Measurements from ENCODE around the gene NCKAP5.

NCKAP5 gene

DNA sequence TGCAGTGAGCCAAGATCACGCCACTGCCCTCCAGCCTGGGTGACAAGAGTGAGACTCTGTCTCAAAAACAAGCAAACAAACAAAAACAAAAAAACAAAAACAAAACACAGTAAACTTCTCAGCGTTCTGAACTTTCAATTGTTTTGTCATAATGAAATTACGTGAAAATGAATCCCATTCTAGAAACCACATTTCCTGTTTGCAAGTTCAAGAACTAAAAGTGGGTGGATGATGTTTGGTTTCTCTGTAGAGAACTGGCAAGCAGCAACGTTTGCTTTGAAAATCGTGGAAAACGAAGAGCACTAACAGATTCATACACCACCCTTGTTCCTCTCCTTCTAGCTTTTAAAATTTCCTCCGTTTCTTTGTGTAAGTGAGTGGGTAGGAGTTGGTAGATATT is 672.2 kb downstream of the NCKAP5 start:
- no peaks in the 10 kb centered on the region for H4K20me1 ChIP-seq (ENCODE audit: insufficient read depth, low read length)
- no peak overlapping the region for H2AFZ ChIP-seq (ENCODE audit: low read length)
- no peaks in the 10 kb centered on the region for H3K4me1 ChIP-seq (ENCODE audit: insufficient read depth, low read length, severe bottlenecking)
- no peak overlapping the region for H3K9ac ChIP-seq (ENCODE audit: low read length)
- no peak overlapping the region for H3K4me2 ChIP-seq (ENCODE audit: low read length)
- no peak for TF ChIP-seq EZH2 (IDR thresholded peaks at IDR 0.05; ENCODE audit: borderline replicate concordance, low read length)
- TF ChIP-seq, protein P1, sequence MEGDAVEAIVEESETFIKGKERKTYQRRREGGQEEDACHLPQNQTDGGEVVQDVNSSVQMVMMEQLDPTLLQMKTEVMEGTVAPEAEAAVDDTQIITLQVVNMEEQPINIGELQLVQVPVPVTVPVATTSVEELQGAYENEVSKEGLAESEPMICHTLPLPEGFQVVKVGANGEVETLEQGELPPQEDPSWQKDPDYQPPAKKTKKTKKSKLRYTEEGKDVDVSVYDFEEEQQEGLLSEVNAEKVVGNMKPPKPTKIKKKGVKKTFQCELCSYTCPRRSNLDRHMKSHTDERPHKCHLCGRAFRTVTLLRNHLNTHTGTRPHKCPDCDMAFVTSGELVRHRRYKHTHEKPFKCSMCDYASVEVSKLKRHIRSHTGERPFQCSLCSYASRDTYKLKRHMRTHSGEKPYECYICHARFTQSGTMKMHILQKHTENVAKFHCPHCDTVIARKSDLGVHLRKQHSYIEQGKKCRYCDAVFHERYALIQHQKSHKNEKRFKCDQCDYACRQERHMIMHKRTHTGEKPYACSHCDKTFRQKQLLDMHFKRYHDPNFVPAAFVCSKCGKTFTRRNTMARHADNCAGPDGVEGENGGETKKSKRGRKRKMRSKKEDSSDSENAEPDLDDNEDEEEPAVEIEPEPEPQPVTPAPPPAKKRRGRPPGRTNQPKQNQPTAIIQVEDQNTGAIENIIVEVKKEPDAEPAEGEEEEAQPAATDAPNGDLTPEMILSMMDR (IDR thresholded peaks at IDR 0.05; ENCODE audit: low read length) = no peak
- no peaks in the 10 kb centered on the region for H3K36me3 ChIP-seq (ENCODE audit: insufficient read depth, low read length)
- no peaks in the 10 kb centered on the region for H3K9me3 ChIP-seq (ENCODE audit: low read length)
- no peaks in the 10 kb centered on the region for H3F3A ChIP-seq (ENCODE audit: insufficient read depth, low read length)
- no peak overlapping the region for H3K27ac ChIP-seq (ENCODE audit: low read depth, low read length, poor library complexity, severe bottlenecking)
- no peaks in the 10 kb centered on the region for H3K79me2 ChIP-seq (ENCODE audit: insufficient read depth, low read length)
- no peak overlapping the region for H3K4me3 ChIP-seq (ENCODE audit: low read depth, low read length, poor library complexity, severe bottlenecking)
- H3K27me3 ChIP-seq (ENCODE audit: insufficient read depth, low read length) = 0 out of 2 replicates have a peak, but pooled peaks cover 3% of the 10 kb centered on the region
- H3K9me2 ChIP-seq (ENCODE audit: low read depth, low read length) = no peaks in the 10 kb centered on the region

DNA sequence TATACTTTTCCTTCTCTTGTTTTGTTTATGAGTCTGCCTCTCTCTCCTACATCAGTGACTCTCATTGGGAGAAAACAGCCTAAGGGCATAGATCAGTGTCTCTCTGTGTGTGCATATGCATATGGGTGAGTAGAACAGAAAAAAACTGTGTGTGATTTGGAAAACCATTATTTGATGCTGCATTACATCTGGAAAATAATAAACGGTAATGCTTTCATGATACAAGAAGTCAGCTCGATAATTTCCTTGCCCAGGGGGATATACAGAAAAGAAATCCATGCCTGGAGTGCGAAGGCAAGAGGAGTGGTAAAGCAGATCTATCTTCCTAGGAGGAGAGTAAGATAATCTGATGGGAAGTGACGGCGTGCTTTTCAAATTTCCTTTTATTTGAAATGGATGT is 676.8 kb downstream of the NCKAP5 start:
- H4K20me1 ChIP-seq (ENCODE audit: insufficient read depth, low read length) = no peaks in the 10 kb centered on the region
- no peak overlapping the region for H3K4me2 ChIP-seq (ENCODE audit: low read length)
- TF ChIP-seq EZH2 (IDR thresholded peaks at IDR 0.05; ENCODE audit: borderline replicate concordance, low read length) = no peak
- TF ChIP-seq, protein P1 (IDR thresholded peaks at IDR 0.05; ENCODE audit: low read length) = no peak
- H3F3A ChIP-seq (ENCODE audit: insufficient read depth, low read length) = no peaks in the 10 kb centered on the region
- H3K27ac ChIP-seq (ENCODE audit: low read depth, low read length, poor library complexity, severe bottlenecking) = no peak overlapping the region
- no peaks in the 10 kb centered on the region; the same call in 1 of the 2 replicates for H3K9me3 ChIP-seq (ENCODE audit: low read length)
- no peaks in the 10 kb centered on the region for H3K9me2 ChIP-seq (ENCODE audit: low read depth, low read length)
- no peak overlapping the region for H3K9ac ChIP-seq (ENCODE audit: low read length)
- H3K4me1 ChIP-seq (ENCODE audit: insufficient read depth, low read length, severe bottlenecking) = no peaks in the 10 kb centered on the region
- H3K4me3 ChIP-seq (ENCODE audit: low read depth, low read length, poor library complexity, severe bottlenecking) = no peak overlapping the region
- no peak overlapping the region for H2AFZ ChIP-seq (ENCODE audit: low read length)
- no peaks in the 10 kb centered on the region for H3K79me2 ChIP-seq (ENCODE audit: insufficient read depth, low read length)
- H3K36me3 ChIP-seq (ENCODE audit: insufficient read depth, low read length) = no peaks in the 10 kb centered on the region
- 0 out of 2 replicates have a peak, but pooled peaks cover 3% of the 10 kb centered on the region for H3K27me3 ChIP-seq (ENCODE audit: insufficient read depth, low read length)

DNA sequence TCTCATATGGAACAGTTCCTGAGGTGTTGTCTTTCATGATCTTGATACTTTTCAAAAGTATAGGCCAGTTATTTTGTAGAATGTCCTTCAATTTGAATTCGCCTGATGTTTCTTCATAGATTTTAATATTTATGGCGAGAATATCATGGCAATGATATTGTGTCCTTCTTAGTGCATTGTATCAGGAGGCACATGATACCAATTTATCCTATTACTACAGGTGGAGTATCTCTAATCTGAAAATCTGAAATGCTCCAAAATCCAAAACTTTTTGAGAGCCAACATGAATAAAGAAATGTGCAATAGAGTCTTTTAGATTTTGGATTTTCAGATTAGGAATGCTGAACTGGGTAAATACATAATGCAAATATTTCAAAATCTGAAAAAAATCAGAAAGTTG is 681.7 kb downstream of the NCKAP5 start:
- Histone ChIP-seq H2AFZ (ENCODE audit: low read length) (no peak overlapping the region), H3K4me1 (ENCODE audit: insufficient read depth, low read length, severe bottlenecking) (no peaks in the 10 kb centered on the region), H3K9me3 (ENCODE audit: low read length) (no peaks in the 10 kb centered on the region; the same call in 1 of the 2 replicates), H3K4me3 (ENCODE audit: low read depth, low read length, poor library complexity, severe bottlenecking) (no peak overlapping the region), H3K27ac (ENCODE audit: low read depth, low read length, poor library complexity, severe bottlenecking) (no peak overlapping the region), H3K36me3 (ENCODE audit: insufficient read depth, low read length) (no peaks in the 10 kb centered on the region), H3K79me2 (ENCODE audit: insufficient read depth, low read length) (no peaks in the 10 kb centered on the region), H4K20me1 (ENCODE audit: insufficient read depth, low read length) (no peaks in the 10 kb centered on the region), H3K9me2 (ENCODE audit: low read depth, low read length) (no peaks in the 10 kb centered on the region), H3K4me2 (ENCODE audit: low read length) (no peak overlapping the region), H3K27me3 (ENCODE audit: insufficient read depth, low read length) (no peaks in the 10 kb centered on the region), H3F3A (ENCODE audit: insufficient read depth, low read length) (no peaks in the 10 kb centered on the region), H3K9ac (ENCODE audit: low read length) (no peak overlapping the region)
- TF ChIP-seq, protein P1 (IDR thresholded peaks at IDR 0.05; ENCODE audit: low read length) = no peak
